COLO668 (cell line): ENCODE results near the gene MYO9A.
"Not testable (repeated sequence)": the region's sequence is repeated elsewhere in the genome, so short reads cannot be mapped to it uniquely, and the experiment has no call there.

Experiments
- DNase-seq: peaks from one replicate; lab custom pipeline; 2025; ENCODE audit not compliant: unreplicated experiment; lab: John Stamatoyannopoulos, UW

MYO9A gene

DNA sequence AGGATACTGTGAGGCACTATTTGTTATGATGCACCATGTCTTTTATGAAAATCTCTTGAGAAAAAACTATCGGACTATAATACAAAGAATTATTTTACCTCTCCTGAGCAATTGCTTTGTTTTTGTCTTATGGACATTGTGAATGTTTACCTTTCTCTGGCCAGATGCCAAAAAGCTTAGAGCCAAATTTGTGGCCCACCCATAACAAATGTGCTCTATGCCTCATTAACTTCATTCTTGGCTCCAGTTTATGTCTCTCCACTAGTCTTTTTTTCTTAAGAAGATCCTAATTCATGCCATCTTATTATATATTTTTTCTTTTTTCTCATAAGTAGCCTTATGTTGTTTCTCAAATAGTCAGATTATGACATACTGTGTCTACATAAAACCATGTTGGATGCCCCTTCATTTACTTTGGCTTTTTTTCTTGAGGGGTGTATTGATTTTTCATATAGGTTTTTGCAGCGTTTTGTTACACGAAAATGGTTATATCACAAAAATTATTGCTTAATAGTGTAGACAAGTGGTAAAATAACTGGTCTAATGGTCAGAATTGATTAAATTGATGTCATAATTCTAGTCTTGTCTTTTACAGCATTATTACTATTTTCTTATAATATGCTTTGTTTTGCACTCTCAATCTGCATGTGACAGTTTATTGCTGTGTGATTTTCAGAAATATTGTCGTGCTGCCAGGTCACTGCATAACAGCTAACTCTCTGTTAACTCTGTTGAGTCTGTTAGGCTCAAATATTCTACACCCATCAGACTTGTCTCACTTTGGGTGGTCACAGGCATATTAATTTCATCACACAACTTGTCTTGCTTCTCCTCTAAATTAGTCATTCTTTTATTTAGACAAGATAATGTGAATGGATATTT is 18.5 kb upstream of the MYO9A start:
- DNase-seq: peak; percentile 33

- peak; percentile 9 for DNase-seq
Observed at GRCh38 chr15:72135719-72136118, 17.8 kb upstream of the MYO9A start.

- DNase-seq: no peak
Observed at GRCh38 chr15:72133211-72133610, 15.3 kb upstream of the MYO9A start.

GRCh38 chr15:72131922-72132321 is 14.0 kb upstream of the MYO9A start:
- no peak for DNase-seq

GRCh38 chr15:72130272-72130671 is 12.3 kb upstream of the MYO9A start:
- no peak for DNase-seq

DNA sequence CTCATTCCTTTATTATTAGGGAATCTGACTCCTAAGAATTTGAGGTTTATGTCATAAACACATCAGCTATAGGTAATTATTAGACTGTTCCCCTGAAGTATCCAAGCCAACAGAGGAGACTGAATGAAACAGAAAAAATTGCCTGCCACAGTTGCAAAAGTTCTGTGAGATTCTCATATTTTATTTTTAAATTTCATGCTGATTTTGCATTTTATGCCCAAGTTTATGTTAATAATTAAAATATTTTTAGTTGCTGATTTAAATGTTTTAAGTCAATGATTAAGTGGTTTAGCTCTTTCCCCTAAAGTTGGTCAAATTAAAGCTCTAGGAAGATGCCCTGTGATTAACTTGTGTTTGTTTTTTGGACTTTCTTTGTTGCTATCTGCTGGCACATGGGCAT is 10.4 kb upstream of the MYO9A start:
- DNase-seq: no peak

DNA sequence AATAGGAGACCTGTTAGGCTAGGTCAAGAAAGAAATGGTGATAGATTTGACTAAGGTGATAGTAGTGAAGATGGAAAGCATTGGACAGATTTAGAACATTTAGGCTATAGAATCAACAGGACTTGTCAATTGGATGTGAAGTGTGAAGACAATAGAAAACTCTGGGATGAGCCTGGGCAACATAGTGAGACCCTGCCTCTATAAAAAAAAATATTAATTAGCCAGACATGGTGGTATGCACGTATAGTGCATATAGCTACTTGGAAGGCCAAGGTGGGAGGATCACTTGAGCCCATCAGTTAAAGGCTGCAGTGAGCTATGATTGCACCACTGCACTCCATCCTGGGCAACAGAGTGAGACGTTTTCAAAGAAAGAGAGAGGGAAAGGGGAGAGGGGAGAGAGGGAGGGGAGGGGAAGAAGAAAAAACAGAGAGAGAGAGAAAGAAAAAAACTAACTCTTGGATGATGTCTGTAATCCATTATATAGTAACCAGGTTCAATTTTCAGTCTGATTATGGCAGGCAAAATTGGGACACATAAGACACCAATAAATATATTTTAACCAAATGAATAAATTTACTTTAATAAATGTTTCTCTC is 9.9 kb upstream of the MYO9A start:
- DNase-seq: no peak

- DNase-seq: no peak
Observed at GRCh38 chr15:72124218-72124617, 6.3 kb upstream of the MYO9A start.

DNA sequence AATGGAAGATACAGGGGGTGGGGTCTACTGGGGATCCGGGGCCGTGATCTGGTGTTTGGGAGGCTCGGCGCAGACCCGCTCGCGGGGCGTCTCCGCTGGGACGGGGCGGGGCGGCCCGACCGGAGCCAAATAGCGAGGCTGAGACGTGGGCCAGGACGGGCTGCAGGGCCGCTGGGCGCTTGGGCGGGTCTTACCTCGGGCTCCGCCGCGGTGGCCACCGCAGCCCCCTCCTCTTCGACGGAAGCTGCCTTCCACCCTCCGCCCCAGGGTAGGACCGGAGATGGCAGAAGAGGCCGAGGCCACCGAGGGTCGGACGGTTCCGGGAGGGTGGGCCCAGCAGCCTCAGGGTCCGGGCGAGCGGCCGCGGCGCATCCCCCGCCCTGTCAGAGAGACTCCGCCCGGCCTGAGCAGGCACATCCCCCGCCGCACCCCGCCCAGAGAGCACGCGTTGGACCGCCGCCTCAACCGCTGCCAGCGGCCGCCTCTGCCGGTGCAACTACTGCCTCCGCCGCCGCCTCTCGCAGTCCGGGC is 399 bp downstream of the MYO9A start:
- DNase-seq: no peak

GRCh38 chr15:72116731-72117485 is 1.0 kb downstream of the MYO9A start:
- peak; percentile 21 for DNase-seq

- no peak for DNase-seq
Observed at GRCh38 chr15:72113347-72114031, 4.5 kb downstream of the MYO9A start.

DNA sequence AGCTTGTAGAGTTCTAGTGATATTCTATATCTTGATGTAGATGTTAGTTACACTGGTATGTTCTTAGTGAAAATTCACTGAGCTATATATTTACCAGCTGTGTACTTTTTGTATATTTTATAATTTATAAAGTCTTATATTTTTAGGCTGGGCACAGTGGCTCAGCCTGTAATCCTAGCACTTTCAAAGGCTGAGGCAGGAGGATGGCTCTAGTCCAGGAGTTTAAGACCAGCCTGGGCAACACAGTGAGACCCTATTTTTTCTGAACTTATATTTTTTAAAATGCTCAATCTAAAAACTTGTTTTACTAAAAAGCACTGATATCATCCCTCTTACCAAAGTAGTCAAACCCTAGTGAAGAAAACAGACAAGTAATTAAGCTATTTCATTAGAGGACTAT is 5.1 kb downstream of the MYO9A start:
- DNase-seq: no peak

- no peak for DNase-seq
Observed at GRCh38 chr15:72112116-72112515, 5.8 kb downstream of the MYO9A start.

DNA sequence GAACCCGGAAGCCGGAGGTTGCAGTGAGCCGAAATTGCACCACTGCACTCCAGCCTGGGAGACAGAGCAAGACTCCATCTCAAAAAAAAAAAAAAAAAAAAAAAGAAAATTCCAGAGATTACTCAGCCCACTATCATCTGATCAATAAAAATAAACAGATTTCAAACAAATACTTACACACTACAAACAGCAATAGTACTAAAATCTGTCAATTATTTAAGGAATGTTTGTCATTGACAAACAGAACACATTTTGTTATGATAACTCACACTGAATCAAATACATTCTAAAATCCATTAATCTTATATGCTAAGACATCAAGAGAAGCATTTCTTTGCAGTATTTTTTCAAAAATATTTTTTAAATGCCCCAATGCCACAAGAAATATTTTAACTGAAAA is 7.6 kb downstream of the MYO9A start:
- DNase-seq: no peak

GRCh38 chr15:72106068-72106467 is 11.9 kb downstream of the MYO9A start:
- DNase-seq: no peak

- no peak for DNase-seq
Observed at GRCh38 chr15:72105111-72105510, 12.8 kb downstream of the MYO9A start.

DNA sequence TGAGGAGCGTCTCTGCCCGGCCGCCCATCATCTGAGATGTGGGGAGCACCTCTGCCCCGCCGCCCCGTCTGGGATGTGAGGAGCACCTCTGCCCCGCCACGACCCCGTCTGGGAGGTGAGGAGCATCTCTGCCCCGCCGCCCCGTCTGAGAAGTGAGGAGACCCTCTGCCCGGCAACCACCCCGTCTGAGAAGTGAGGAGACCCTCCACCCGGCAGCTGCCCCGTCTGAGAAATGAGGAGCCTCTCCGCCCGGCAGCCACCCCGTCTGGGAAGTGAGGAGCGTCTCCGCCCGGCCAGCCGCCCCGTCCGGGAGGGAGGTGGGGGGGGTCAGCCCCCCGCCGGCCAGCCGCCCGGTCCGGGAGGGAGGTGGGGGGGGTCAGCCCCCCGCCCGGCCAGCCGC is 17.4 kb downstream of the MYO9A start:
- DNase-seq: not testable (repeated sequence)

DNA sequence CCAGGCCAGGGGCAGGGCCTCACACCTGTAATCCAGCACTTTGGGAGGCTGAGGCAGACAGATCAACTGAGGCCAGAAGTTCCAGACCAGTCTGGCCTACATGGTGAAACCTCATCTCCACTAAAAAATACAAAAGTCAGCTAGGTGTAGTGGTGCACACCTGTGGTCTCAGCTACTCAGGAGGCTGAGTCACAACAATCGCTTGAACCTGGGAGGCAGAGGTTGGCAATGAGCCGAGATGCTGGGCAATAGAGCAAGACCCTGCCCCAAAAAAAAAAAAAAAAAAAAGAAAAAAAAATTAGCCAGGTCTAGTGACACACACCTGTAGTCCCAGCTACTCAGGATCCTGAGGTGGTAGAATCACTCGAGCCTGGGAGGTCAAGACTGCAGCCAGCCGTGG is 18.8 kb downstream of the MYO9A start:
- no peak for DNase-seq

DNA sequence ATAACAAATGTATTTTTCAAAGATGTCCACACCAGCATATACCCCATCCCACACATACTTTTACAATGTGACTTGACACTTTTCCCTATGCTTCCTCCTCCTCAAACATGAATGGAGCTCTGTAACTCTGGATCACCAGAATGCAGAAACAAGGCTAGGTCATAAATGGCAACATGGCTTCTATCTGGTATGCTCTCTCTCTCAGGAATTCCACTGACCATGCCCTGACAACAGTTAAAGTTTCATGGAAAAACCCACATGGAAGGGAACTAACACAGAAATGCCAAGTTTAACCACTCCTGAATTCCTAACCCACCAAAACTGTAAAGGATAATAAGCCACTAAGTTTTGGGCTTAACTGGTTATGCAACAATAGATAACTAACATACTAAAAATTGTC is 19.9 kb downstream of the MYO9A start:
- DNase-seq: no peak

GRCh38 chr15:72096796-72097195 is 21.2 kb downstream of the MYO9A start:
- no peak for DNase-seq

- no peak for DNase-seq
Observed at GRCh38 chr15:72092691-72093090, 25.3 kb downstream of the MYO9A start.
